Activated CD8-positive, alpha-beta memory T cell treated with anti-CD3 and anti-CD28 coated beads, Interleukin-2, amount 50 U/mL, for 24 hours (primary cell): ENCODE data around the gene VGLL4.
A peak's percentile ranks its signal among the peaks of the same experiment; 100 is the strongest.

Experiments used
- DNase-seq: peaks from one replicate; pipeline ENCODE4 v3.0.0-alpha.2; 2020; ENCODE audit errors: extremely low read depth

Gene VGLL4

GRCh38 chr3:11627612-11628011, 16.1 kb downstream of the VGLL4 start:
- DNase-seq: no peak

- no peak for DNase-seq
These were observed 17.6 kb downstream of the VGLL4 start for GRCh38 chr3:11626084-11626463.

GRCh38 chr3:11625376-11626083, 18.2 kb downstream of the VGLL4 start:
- no peak for DNase-seq

GRCh38 chr3:11624704-11625375, 18.9 kb downstream of the VGLL4 start:
- no peak for DNase-seq

- peak; percentile 48 for DNase-seq
These were observed 19.6 kb downstream of the VGLL4 start for GRCh38 chr3:11624161-11624560.

GRCh38 chr3:11622586-11623550, 20.8 kb downstream of the VGLL4 start:
- no peak for DNase-seq

- no peak for DNase-seq
These were observed 22.6 kb downstream of the VGLL4 start for GRCh38 chr3:11621077-11621476.

GRCh38 chr3:11619946-11620652, 23.6 kb downstream of the VGLL4 start:
- no peak for DNase-seq

- no peak for DNase-seq
These were observed 24.3 kb downstream of the VGLL4 start for GRCh38 chr3:11619461-11619860.

GRCh38 chr3:11618904-11619303, 24.8 kb downstream of the VGLL4 start:
- no peak for DNase-seq

- DNase-seq: no peak
These were observed 27.2 kb downstream of the VGLL4 start for GRCh38 chr3:11616551-11616950.

- DNase-seq: no peak
These were observed 29.7 kb downstream of the VGLL4 start for GRCh38 chr3:11613851-11614487.

GRCh38 chr3:11613319-11613718, 30.4 kb downstream of the VGLL4 start:
- no peak for DNase-seq

GRCh38 chr3:11612515-11613188, 31.1 kb downstream of the VGLL4 start:
- no peak for DNase-seq

- DNase-seq: no peak
These were observed 32.3 kb downstream of the VGLL4 start for GRCh38 chr3:11611341-11611799.

GRCh38 chr3:11610700-11611275, 32.9 kb downstream of the VGLL4 start:
- no peak for DNase-seq

- DNase-seq: no peak
These were observed 33.6 kb downstream of the VGLL4 start for GRCh38 chr3:11610044-11610671.

GRCh38 chr3:11609481-11609880, 34.2 kb downstream of the VGLL4 start:
- no peak for DNase-seq

GRCh38 chr3:11607816-11608215, 35.9 kb downstream of the VGLL4 start:
- no peak for DNase-seq
